Measurements from ENCODE around the gene PARD6B. TPM values are rescaled to one million over a fixed set of nuclear protein-coding genes. Genes with fewer than 3 reads are reported as not detected.
"Not testable (repeated sequence)": the region's sequence is repeated elsewhere in the genome, so short reads cannot be mapped to it uniquely, and the experiment has no call there.

PARD6B gene
- total RNA-seq, 3 donors from 2014 or later = 16.8 to 35.1 (median 29.2) TPM

DNA sequence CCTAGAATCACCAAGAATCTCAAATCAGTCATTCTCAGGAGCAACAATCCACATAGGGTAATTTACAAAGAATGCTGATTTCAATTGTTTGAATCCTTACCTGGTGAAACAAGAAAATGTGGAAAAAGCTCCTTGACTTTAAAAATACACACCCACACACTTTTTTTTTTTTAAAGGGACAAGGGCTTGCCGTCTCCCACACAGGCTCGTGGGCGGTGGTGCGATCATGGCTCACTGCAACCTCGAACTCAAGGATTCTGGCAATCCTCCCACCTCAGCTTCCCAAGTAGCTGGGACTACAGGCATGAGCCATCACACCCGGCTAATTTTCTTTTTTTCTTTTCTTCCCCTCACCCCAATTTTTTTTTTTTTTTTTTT is 30.7 kb downstream of the PARD6B start:
- Histone ChIP-seq H3K9me3 (no peaks in the 10 kb centered on the region), H3K36me3 (ENCODE audit: low read depth) (no peaks in the 10 kb centered on the region), H3K4me3 (no peak overlapping the region), H3K4me1 (ENCODE audit: low read depth) (peaks cover 24% of the 10 kb centered on the region)
- DNase-seq (no peak), ATAC-seq (peak; percentile 4)
- intact Hi-C loops (cut with DNase I, micrococcal nuclease) = no loop called here
- TF ChIP-seq, protein P1, sequence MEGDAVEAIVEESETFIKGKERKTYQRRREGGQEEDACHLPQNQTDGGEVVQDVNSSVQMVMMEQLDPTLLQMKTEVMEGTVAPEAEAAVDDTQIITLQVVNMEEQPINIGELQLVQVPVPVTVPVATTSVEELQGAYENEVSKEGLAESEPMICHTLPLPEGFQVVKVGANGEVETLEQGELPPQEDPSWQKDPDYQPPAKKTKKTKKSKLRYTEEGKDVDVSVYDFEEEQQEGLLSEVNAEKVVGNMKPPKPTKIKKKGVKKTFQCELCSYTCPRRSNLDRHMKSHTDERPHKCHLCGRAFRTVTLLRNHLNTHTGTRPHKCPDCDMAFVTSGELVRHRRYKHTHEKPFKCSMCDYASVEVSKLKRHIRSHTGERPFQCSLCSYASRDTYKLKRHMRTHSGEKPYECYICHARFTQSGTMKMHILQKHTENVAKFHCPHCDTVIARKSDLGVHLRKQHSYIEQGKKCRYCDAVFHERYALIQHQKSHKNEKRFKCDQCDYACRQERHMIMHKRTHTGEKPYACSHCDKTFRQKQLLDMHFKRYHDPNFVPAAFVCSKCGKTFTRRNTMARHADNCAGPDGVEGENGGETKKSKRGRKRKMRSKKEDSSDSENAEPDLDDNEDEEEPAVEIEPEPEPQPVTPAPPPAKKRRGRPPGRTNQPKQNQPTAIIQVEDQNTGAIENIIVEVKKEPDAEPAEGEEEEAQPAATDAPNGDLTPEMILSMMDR (IDR thresholded peaks at IDR 0.05) = no peak

DNA sequence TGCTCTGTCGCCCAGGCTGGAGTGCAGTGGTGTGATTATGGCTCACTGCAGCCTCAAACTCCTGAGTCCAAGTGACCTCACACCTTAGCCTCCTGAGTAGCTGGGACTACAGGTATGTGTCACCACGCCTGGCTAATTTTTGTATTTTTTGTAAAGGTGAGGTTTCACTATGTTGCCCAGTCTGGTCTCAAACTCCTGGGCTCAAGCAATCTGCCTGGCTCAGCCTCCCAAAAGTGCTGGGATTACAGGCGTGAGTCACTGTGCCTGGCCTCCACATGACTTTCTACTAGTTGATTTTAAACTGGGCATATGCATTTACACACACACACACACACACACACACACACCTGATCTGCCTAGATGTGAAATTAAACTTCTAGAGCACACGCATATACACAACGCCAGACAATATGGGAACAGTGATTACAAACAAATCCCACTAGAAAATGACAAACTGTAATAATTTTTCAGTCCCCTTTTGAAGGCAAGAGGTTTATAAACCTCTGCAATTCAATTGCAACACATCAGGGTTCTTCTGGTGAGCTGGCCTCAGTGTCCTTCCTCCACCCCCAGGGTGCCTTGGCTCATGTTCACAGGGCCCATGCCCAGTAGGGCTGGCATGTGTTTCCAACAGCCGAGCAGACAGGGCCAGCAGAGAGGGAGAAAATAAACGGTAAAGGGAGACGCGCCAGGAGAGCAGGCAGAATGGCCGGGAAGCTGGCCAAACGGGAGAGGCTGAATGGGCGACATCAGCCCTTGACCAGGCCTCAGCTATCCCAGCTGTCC is 31.2 kb downstream of the PARD6B start:
- H3K4me1 ChIP-seq (ENCODE audit: low read depth) = peaks cover 24% of the 10 kb centered on the region
- no peaks in the 10 kb centered on the region for H3K9me3 ChIP-seq
- peak; percentile 56 to 64 (median 63) for DNase-seq
- H3K4me3 ChIP-seq = no peak overlapping the region
- H3K36me3 ChIP-seq (ENCODE audit: low read depth) = no peaks in the 10 kb centered on the region
- ATAC-seq = peak; percentile 59
- intact Hi-C loops (cut with DNase I, micrococcal nuclease) = no loop called here
- TF ChIP-seq, protein P1 (IDR thresholded peaks at IDR 0.05) = no peak

DNA sequence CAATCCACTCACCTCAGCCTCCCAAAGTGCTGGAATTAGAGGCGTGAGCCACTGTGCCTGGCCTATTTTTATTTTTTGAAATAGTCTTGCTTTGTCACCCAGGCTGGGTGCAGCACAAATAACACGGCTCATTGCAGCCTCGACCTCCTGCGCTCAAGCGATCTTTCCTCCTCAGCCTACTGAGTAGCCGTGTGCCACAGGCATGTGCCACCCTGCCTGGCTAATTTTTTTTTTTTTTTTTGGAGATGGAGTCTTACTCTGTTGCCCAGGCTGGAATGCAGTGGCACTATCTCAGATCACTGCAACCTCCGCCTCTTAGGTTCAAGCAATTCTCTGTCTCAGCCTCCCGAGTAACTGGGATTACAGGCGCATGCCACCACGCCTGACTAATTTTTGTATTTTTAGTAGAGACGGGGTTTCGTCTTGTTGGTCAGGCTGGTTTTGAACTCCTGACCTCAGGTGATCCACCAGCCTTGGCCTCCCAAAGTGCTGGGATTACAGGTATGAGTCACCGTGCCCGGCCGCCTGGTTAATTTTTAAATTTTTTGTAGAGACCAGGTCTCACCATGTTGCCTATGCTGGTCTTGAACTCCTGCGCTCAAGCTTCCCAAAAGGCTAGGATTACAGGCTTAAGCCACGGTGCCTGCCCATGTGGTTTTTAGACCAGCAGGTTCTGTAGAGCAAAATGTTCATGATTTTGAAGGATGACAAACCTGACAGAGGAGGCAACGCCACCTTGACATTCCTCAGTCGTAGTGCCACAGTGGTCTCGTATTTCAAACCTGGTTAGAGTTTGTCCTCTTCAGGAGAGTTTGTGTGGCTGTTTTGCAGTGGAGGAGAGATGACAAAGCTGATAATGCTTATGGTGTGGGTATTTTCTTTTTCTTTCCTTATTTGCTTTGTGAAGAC is 32.4 kb downstream of the PARD6B start:
- peaks cover 24% of the 10 kb centered on the region for H3K4me1 ChIP-seq (ENCODE audit: low read depth)
- H3K4me3 ChIP-seq; intact Hi-C loops (cut with DNase I, micrococcal nuclease); DNase-seq; ATAC-seq; H3K36me3 ChIP-seq (ENCODE audit: low read depth); H3K9me3 ChIP-seq: not testable (repeated sequence)

DNA sequence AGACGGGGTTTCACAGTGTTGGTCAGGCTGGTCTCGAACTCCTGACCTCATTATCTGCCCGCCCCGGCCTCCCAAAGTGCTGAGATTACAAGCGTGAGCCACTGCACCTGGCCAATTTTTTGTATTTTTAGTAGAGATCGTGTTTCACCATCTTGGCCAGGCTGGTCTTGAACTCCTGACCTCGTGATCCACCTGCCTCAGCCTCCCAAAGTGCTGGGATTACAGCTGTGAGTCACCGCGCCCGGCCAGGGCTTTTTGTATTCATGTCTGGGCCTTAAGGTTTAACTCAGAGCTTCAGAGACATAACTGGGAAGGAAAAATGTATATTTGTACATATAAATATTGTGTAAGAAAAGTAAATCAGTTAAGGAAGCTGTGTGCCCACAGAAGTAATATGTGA is 33.9 kb downstream of the PARD6B start:
- DNase-seq; H3K9me3 ChIP-seq; H3K36me3 ChIP-seq (ENCODE audit: low read depth); intact Hi-C loops (cut with DNase I, micrococcal nuclease); ATAC-seq; H3K4me3 ChIP-seq: not testable (repeated sequence)
- H3K4me1 ChIP-seq (ENCODE audit: low read depth) = peaks cover 24% of the 10 kb centered on the region

DNA sequence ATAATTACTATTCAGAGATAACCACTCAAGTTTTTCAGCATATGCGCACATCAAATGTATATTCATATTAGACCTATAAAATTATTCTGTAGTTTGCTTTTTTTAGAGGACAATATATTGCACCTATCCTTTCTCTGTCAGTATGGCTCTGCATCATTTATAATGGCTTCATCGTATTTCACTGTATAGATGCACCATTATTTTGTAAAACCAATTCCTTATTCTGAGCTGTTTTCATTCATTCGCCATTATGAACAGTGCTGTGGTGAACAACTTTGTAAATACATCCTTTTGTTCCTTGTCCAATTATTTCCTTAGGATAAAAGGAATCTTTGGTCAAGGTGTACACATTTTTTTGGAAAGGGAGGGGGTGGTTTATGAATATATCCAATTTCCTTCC is 34.3 kb downstream of the PARD6B start:
- intact Hi-C loops (cut with DNase I, micrococcal nuclease) = no loop called here
- H3K36me3 ChIP-seq (ENCODE audit: low read depth) = no peaks in the 10 kb centered on the region
- TF ChIP-seq, protein P1 (IDR thresholded peaks at IDR 0.05) = no peak

DNA sequence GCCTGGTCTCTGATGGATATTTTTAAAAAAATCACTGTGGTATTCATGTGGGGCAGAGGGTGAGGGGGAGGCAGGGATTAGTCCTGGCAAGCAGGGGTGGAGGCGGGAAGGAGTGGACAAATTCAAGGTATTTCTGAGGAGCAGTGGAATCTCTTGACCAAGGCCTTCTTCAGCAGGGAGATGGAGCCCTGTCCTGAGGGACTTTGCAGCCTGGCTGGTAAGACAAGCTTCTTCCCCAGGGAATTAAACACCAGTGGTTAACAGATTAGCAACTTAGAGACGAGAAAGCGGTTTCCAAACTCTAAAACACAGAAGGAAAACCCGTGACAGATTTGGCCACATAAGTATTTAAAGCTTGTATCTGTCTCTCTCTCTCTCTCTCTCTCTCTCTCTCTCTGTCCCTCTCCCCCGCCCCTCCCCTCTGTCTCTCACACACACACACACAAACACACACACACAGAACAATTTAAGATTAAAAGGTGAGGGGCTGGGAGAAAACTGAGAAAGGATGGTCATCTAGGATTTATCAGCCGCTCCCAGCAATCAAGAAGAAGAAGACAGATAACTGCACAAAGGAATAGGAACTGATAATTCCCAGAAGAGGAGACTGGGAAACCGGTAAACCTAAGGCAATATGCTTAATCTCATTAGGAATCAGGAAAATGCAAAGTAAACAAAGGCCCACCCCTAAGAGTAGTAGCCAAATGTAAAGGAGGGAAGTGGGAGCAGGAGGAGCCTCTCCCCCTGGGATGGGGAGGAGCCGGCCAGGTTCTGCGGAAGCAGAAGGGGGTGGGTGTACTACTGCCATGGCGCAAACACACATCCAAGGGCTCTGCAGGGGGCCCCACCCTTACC is 35.8 kb downstream of the PARD6B start:
- H3K36me3 ChIP-seq (ENCODE audit: low read depth); H3K4me1 ChIP-seq (ENCODE audit: low read depth); DNase-seq; intact Hi-C loops (cut with DNase I, micrococcal nuclease); H3K9me3 ChIP-seq; H3K4me3 ChIP-seq: not testable (repeated sequence)
- ATAC-seq = peak; percentile 29

More for the DNA sequence above, 34.3 kb downstream of the PARD6B start:
- no peak for ATAC-seq
- H3K4me3 ChIP-seq = no peak overlapping the region
- H3K9me3 ChIP-seq = no peaks in the 10 kb centered on the region
- H3K4me1 ChIP-seq (ENCODE audit: low read depth) = peaks cover 23% of the 10 kb centered on the region
- no peak for DNase-seq

DNA sequence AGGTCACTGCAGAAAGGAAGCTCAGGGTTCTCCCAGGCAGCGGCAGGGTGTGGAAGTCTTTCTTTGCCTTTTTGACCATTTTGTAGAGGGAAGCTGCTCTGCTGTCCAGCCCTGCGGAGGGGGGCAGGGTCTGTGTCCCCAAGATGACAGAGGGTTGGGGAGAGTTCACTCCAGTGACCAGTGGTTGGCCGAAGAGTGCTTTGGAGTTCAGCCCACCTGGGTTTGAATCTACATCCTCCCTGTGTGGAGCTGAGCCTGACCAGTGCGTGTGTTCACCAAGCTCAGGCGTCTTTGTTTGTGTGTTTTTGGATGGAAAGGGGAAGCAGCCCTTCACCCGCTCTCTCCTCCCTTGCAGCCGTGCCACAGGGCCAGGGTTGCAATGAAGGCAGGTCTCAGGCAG is 37.6 kb downstream of the PARD6B start:
- ATAC-seq; H3K4me1 ChIP-seq (ENCODE audit: low read depth); DNase-seq; intact Hi-C loops (cut with DNase I, micrococcal nuclease); H3K9me3 ChIP-seq; H3K4me3 ChIP-seq; H3K36me3 ChIP-seq (ENCODE audit: low read depth): not testable (repeated sequence)

DNA sequence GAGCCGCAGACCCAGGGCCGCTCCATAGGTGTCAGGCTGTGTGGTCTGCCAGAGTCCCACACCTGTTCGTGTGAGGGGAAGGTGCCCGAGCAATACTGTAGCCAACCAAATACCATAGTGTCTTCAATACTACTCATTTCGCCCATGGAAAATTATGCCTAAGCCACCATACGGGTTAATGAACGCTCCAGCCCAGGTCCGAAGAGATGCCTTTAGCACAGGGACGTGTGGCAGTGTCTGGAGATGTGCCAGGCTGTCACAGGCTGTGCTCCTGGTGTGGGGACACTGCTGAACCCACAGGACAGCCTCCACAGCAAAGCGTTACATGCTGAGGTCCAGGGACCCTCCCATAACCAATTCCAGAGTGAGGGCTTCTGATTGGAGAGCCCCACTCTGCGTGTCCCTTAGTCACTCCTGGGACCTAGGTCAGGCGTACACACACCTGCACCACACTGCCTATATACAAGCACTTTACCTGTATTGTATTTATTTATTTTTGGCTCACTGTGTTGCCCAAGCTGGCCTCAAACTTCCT is 38.2 kb downstream of the PARD6B start:
- DNase-seq; H3K4me1 ChIP-seq (ENCODE audit: low read depth); H3K9me3 ChIP-seq; intact Hi-C loops (cut with DNase I, micrococcal nuclease); H3K4me3 ChIP-seq; ATAC-seq; H3K36me3 ChIP-seq (ENCODE audit: low read depth): not testable (repeated sequence)

DNA sequence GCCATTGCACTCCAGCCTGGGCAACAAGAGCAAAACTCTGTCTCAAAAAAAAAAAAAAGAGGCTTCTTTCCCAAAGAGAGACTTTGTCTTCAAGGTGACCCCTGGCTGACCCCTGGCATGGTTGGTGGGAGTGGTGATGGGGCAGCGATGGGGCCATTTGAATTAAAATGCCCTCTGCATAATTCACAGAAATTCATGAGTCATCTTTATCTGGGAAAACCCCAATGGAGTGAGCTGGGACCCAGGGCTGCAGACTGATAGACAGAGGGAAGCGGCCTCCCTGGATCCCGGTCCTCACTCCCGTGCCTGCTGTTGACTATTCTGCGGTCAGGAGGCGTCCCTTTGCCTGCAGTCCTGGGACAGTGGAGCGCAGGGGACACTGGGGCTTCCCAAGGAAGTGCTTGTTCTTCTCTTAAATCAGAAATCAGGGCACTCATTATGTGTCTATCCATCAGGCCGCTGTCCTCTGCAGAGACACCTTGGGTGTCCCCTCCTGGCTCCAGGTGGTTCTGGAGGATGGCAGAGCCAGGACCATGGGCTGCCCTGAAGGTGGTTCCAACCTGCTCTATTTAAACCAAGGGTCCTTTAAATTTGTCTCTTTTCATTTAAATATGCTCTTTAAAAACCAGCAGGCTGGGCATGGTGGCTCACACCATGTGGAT is 40.2 kb downstream of the PARD6B start:
- DNase-seq; intact Hi-C loops (cut with DNase I, micrococcal nuclease): not testable (repeated sequence)

More for the DNA sequence above, 40.2 kb downstream of the PARD6B start:
- not testable (repeated sequence) for H3K4me3 ChIP-seq; H3K4me1 ChIP-seq (ENCODE audit: low read depth); ATAC-seq; H3K9me3 ChIP-seq; H3K36me3 ChIP-seq (ENCODE audit: low read depth)
